H1 (cell line): ENCODE data around the gene GFPT1. TPM values are rescaled to one million over a fixed set of nuclear protein-coding genes. Genes with fewer than 3 reads are reported as not detected.

Experiments used
- ASH2L ChIP-seq: fragments of 200-600, 300-600 bp; sonication (generic); IDR thresholded peaks from one replicate; pipeline ENCODE4 v1.7.1; 2017; ENCODE audit warnings: low read length
- KDM5A ChIP-seq: fragments of 200-600 bp; IDR thresholded peaks from 2 replicates; pipeline ENCODE4 v1.7.1; 2012; ENCODE audit warnings: mild to moderate bottlenecking, low read length, inconsistent platforms, mixed read lengths
- USF2 ChIP-seq: IDR thresholded peaks from 2 replicates; pipeline ENCODE4 v1.6.1; 2011; ENCODE audit warnings: low read length, improper control_type of control experiment
- polyA plus RNA-seq, 7 experiments: library from polyadenylated mRNA; depleted of rRNA in 3 of 7; stranded (reverse) in 5 of 7; unstranded in 2 of 7; fragments of >200 nt in 5 of 7; fragments of 200-250 nt in 2 of 7; gene quantifications; 1 replicate in 5 of 7; 2 replicates in 1 of 7; 4 replicates in 1 of 7; pipeline versions ENCODE4 v1.2.1 to v1.2.3, GENCODE V29; 2011 to 2013; ENCODE audit warnings: missing spikeins in 2 of 7, mixed read lengths in 2 of 7
- total RNA-seq: library from RNA; stranded (reverse); fragmentation: NEBNext Ultra II Directional; extraction: Animal tissue kit (Norgen Biotek cat#: 25700); gene quantifications from 2 replicates; pipeline ENCODE4 v1.2.1, GENCODE V29; 2021

GFPT1 gene
- total and polyA plus RNA-seq, 2 of the 8 experiments (the other 6 are each of a cell fraction or from before 2014, with no cell fraction given), result 13.3 to 76.2 TPM

GRCh38 chr2:69397234-69397633 lies 10.2 kb upstream of the GFPT1 start (continued):
- no peak for TF ChIP-seq USF2
- TF ChIP-seq ASH2L, result no peak
- TF ChIP-seq KDM5A, result no peak
